ENCODE results near the gene ACTR2.
"Not testable (repeated sequence)": the region's sequence is repeated elsewhere in the genome, so short reads cannot be mapped to it uniquely, and the experiment has no call there.

Gene ACTR2

DNA sequence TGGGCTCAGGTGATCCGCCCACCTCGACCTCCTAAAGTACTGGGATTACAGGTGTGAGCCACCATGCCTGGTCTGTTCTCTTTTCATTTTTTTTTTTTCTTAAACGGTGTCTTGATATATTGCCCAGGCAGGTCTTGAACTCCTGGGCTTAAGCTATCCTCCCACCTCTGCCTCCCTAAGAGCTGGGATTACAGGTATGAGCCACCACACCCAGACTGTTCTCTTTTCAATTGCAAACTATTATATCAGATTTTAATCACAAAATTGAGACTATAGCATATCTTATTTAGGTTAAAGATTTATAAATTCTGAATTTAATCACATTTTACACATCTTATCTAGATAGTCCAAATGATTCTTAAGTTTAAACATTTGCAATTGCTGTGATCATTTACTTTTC, 15.5 kb upstream of the ACTR2 start:
- TF ChIP-seq POLR2AphosphoS5 (IDR thresholded peaks at IDR 0.05; ENCODE audit: low read depth, low read length) (no peak), TAF1 (IDR thresholded peaks at IDR 0.05; ENCODE audit: borderline replicate concordance, low read depth, low read length) (no peak), POLR2A (IDR thresholded peaks at IDR 0.05; ENCODE audit: low read depth, low read length) (no peak)
- no peak for FAIRE-seq
- no peak for DNase-seq (ENCODE audit: insufficient read length)

DNA sequence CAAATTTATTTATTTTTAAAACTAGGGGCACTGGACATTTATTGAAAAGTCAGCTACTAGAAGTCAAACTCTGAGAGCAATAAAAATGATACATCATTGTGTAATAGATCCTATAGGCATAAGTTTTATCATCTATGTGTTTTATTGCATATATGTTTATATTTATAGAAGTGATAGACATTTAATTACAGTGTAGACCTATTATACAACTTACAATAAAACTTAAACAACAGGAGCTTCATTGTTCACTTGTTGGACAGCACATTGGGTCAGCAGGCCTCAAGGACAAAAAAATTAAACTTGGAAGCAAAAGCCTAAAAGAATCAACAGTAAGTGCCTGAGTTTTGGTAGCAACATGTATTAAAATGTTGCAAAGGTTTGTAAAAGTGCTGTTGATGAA, 15.0 kb upstream of the ACTR2 start:
- FAIRE-seq, result no peak
- no peak for TF ChIP-seq POLR2AphosphoS5 (IDR thresholded peaks at IDR 0.05; ENCODE audit: low read depth, low read length)
- TF ChIP-seq TAF1 (IDR thresholded peaks at IDR 0.05; ENCODE audit: borderline replicate concordance, low read depth, low read length), result no peak

DNA sequence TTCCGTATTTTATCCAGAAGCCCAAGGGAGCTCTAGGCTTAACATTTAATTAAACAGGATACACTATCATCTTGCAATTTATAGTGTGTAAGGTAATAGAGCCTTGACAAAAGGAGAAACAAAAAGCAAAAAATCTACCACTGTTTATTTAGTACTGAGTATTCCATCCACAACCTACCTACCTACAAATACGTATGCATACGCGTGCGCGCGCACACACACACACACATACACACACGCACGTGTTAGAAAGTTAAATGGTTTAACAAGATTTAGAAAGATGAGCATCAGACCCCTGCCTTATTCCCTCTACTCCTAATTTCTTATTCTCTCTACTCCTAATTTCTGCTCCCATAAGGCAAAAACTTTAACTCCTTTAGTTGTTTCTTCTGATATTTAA, 14.6 kb upstream of the ACTR2 start:
- TF ChIP-seq POLR2AphosphoS5 (IDR thresholded peaks at IDR 0.05; ENCODE audit: low read depth, low read length) (no peak), TAF1 (IDR thresholded peaks at IDR 0.05; ENCODE audit: borderline replicate concordance, low read depth, low read length) (no peak), POLR2A (IDR thresholded peaks at IDR 0.05; ENCODE audit: low read depth, low read length) (no peak)
- FAIRE-seq (no peak), DNase-seq (ENCODE audit: insufficient read length) (no peak)

More for the DNA sequence above, 15.0 kb upstream of the ACTR2 start:
- DNase-seq (ENCODE audit: insufficient read length), result no peak

DNA sequence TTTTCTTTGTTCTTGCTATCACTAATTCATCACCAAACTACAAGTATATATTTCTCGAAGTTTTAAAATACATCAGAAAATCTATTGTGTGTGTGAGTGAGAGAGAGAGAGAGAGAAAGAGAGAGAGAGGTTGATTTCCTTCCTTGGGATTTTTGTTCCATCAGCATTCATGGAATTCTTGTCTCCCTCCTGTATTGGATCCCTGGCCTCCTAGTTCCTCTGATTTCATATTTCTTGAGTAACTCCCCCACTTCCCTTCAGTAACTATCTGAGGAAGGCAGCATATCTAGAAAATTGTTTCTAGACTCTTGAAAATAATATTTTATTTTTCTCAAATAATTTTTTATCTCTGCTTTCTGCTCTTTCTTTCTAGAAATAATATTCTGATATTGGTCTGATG, 13.3 kb upstream of the ACTR2 start:
- DNase-seq (ENCODE audit: insufficient read length), result no peak
- no peak for TF ChIP-seq TAF1 (IDR thresholded peaks at IDR 0.05; ENCODE audit: borderline replicate concordance, low read depth, low read length)
- TF ChIP-seq POLR2A (IDR thresholded peaks at IDR 0.05; ENCODE audit: low read depth, low read length), result no peak
- no peak for TF ChIP-seq POLR2AphosphoS5 (IDR thresholded peaks at IDR 0.05; ENCODE audit: low read depth, low read length)
- FAIRE-seq, result no peak

DNA sequence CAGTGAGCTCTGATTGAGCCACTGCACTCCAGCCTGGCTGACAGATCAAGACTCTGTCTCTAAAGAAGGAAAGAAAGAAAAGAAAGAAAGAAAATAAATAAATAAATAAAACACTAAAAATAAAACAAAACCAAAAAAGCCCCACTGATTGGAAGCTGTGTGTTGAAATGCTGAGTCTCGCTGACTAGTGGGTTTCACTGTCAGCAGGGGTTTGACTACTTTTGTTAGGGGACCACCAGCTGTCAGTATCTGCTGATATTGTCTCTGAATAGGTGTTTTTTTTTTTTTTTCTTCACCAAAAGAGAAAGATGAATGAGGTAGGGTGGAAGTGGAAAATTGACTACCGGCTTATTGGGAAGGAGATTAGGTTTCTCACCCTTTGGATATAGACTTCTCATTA, 12.8 kb upstream of the ACTR2 start:
- no peak for TF ChIP-seq POLR2AphosphoS5 (IDR thresholded peaks at IDR 0.05; ENCODE audit: low read depth, low read length)
- no peak for TF ChIP-seq TAF1 (IDR thresholded peaks at IDR 0.05; ENCODE audit: borderline replicate concordance, low read depth, low read length)
- TF ChIP-seq POLR2A (IDR thresholded peaks at IDR 0.05; ENCODE audit: low read depth, low read length), result no peak
- FAIRE-seq, result no peak
- no peak for DNase-seq (ENCODE audit: insufficient read length)

DNA sequence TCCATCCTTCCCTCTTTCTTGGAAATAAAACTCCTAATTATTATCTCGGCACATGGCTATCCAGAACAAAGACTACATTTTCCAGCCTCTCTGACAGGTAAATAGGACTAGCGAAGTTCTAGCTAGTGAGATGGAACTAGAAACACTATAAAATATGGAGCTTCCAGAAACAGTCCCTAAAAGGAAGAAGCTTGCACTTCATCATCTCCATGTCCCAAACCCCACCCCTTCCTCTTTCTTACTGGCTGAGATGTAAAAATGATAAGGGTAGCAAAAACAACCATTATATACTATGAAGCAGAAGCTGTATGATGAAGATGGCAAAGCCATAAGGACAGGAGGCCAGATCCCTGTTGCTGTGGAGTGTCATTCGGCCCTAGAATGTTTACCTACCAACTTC, 11.7 kb upstream of the ACTR2 start:
- no peak for TF ChIP-seq POLR2AphosphoS5 (IDR thresholded peaks at IDR 0.05; ENCODE audit: low read depth, low read length)
- FAIRE-seq, result no peak
- DNase-seq (ENCODE audit: insufficient read length), result no peak

DNA sequence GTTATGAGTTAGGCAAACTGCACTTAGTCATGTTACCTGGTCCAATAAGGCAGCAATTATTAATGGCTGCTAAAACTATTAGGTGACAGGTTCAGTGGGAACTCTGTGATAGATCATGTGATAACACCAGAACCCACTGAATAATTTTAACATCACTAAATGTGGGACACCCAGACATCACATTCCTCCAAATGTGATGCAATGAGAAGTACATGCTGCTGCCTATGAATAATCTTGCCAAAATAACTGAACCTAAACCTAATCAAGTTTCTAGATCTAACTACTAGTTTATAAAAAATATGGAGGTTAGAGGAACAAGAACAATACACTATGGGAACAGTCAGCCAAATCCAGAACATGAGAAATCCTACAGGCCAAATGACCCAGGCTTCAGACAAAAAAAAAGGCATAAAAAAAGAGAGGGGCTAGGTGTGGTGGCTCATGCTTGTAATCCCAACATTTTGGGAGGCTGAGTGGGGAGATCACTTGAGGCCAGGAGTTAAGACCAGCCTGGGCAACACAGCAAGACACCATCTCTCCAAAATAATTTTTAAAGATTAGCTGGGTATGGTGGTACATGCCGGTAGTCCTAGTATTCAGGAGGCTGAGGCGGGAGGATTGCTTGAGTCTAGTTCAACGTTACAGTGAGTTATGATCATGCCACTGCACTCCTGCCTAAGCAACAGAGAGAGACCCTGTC, 7.0 kb upstream of the ACTR2 start:
- no peak for FAIRE-seq
- DNase-seq (ENCODE audit: insufficient read length), result no peak
- TF ChIP-seq POLR2A (IDR thresholded peaks at IDR 0.05; ENCODE audit: low read depth, low read length) (no peak), TAF1 (IDR thresholded peaks at IDR 0.05; ENCODE audit: borderline replicate concordance, low read depth, low read length) (no peak), POLR2AphosphoS5 (IDR thresholded peaks at IDR 0.05; ENCODE audit: low read depth, low read length) (no peak)

DNA sequence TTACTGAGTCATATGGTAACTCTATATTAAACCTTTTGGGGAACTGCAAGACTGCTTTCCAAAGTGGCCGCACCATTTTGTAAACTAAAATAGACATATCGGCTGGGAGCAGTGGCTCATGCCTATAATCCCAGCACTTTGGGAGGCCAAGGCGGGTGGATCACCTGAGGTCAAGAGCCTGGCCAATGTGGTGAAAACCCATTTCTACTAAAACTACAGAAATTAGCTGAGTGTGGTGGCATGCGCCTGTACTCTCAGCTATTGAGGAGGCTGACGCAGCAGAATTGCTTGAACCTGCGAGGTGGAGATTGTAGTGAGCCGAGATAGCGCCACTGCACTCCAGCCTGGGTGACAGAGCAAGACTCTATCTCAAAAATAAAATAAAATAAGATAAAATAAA, 6.4 kb upstream of the ACTR2 start:
- FAIRE-seq; DNase-seq (ENCODE audit: insufficient read length): not testable (repeated sequence)

DNA sequence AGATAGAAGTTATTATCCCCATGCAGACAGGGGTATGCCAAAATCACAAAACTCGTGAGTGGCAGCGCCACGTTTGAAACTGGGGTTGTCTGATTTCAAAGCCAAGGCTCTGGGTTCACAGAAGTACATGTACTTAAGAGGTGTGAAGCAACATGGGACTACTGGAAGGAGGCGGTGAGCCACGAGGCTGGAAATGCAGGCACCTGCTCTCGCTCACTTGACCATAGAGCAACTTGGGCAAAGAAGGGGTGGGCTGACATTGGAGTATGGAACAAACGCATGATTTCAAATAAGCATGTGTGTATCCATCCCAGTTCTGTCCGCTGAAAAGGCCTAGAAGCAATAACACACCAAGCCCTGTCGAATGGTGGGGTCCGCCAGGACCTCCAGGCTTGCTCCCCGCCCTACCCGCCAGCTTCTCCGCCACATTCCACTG, 593 bp upstream of the ACTR2 start:
- no peak for DNase-seq (ENCODE audit: insufficient read length)
- TF ChIP-seq POLR2AphosphoS5 (IDR thresholded peaks at IDR 0.05; ENCODE audit: low read depth, low read length) (no peak), POLR2A (IDR thresholded peaks at IDR 0.05; ENCODE audit: low read depth, low read length) (no peak), TAF1 (IDR thresholded peaks at IDR 0.05; ENCODE audit: borderline replicate concordance, low read depth, low read length) (no peak)

DNA sequence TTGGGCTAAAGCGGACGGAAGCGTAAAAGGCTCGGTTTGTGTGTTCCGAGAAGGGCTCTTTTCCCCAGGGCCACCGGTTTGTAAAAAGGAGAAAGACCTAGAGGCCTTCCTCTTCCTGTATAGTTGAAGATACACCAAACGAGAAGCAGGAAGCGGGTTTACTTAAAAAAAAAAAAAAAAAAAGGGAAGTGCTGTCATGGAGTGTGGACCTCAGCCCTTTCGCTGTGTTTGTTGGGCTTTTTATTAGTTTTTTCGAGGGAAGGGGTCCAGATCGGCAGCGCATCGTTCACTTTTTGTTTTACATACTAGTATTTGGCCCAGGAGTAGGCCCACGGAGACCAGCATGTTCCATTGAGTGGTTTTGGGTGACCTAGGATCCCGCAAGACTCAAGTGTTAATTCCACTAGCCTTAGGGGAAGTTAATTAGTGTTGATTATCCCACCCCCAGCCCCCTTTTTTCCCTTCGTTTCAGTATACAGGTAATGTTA, 676 bp downstream of the ACTR2 start:
- FAIRE-seq, result no peak
- no peak for DNase-seq (ENCODE audit: insufficient read length)
- no peak; the same call in 1 of the 2 replicates for TF ChIP-seq POLR2A (IDR thresholded peaks at IDR 0.05; ENCODE audit: low read depth, low read length)
- no peak for TF ChIP-seq TAF1 (IDR thresholded peaks at IDR 0.05; ENCODE audit: borderline replicate concordance, low read depth, low read length)
- no peak; the same call in 1 of the 2 replicates for TF ChIP-seq POLR2AphosphoS5 (IDR thresholded peaks at IDR 0.05; ENCODE audit: low read depth, low read length)

More for the DNA sequence above, 593 bp upstream of the ACTR2 start:
- FAIRE-seq, result no peak

DNA sequence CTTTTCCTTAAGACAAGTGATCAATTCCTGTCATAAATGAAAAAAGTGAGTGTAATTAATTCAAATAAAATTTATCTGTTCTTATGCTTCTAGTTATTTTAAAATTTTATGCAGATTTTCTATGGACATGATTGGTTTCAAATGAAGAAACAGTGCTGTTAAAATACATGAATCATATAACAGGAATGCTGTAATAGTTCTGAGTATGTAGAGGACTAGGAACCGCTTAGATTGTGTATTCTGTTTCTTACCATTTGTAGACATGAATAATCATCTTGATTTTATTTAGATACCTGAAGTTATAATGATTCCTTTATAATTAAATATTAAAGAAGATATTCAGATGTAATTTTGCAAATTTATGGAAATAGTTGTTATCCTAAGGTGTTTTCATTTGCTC, 3.5 kb downstream of the ACTR2 start:
- no peak for FAIRE-seq
- no peak for DNase-seq (ENCODE audit: insufficient read length)
- TF ChIP-seq POLR2A (IDR thresholded peaks at IDR 0.05; ENCODE audit: low read depth, low read length) (no peak), TAF1 (IDR thresholded peaks at IDR 0.05; ENCODE audit: borderline replicate concordance, low read depth, low read length) (no peak), POLR2AphosphoS5 (IDR thresholded peaks at IDR 0.05; ENCODE audit: low read depth, low read length) (no peak)

DNA sequence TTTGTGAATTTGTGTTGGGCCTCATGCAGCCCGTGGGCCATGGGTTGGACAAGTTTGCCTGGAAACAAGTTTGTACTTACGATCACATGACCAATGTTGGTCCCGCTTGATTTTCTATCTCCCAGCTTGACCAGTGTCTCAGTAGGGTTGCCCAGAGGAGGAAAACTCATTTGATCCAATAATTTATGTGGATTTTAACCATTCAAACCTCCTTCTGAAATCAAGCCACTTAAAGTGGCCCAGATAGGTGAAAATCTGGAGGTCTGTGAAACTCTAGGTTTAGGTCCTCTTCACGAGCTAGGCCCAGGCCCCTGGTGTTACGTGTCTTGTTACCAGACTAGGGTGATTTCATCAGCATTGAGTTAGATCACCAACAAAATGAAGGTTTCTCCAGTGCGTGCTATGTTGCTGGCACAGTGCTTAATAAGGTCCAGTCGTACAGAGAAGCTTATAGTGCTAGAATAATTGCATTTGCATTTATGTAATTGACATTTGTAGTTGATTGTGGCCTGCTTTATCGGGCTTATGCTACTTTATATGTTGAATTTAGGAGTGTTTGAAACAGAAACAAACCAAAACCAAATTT, 4.4 kb downstream of the ACTR2 start:
- no peak for DNase-seq (ENCODE audit: insufficient read length)
- peak; percentile 65 for FAIRE-seq
- TF ChIP-seq TAF1 (IDR thresholded peaks at IDR 0.05; ENCODE audit: borderline replicate concordance, low read depth, low read length) (no peak), POLR2A (IDR thresholded peaks at IDR 0.05; ENCODE audit: low read depth, low read length) (peak; percentile 57; the same call in 1 of the 2 replicates), POLR2AphosphoS5 (IDR thresholded peaks at IDR 0.05; ENCODE audit: low read depth, low read length) (peak; percentile 79)
